HG02759 (cell line): ENCODE data around the gene BRDT.

Experiments
- ATAC-seq: cut with Tn5 transposase; IDR thresholded peaks from one replicate; pipeline ENCODE4 v1.9.1; 2021; ENCODE audit warnings: mild to moderate bottlenecking, moderate library complexity; ENCODE audit not compliant: unreplicated experiment

Gene BRDT

DNA sequence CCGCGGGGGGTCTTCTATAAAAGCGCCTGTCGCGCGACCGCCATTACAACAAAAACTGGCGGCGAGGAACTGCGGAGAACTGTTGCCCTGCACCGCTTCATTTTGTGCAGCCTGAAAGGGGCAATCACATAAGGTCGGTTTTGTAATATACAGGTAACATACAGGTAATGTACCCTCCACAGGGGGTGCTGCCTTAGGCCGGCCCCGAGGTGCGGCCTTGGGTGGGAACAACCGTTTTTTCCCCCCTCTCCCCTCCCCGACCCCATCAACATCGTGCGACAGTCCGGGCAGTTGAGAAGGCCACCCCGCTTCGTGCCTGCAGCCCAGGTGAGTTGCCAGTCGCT, at the start of gene BRDT:
TSS of gene BRDT (plus strand) at position 46 of the 344 bp plus-strand sequence. CDS start 13,354 bp downstream, outside the sequence.
- no peak for ATAC-seq

DNA sequence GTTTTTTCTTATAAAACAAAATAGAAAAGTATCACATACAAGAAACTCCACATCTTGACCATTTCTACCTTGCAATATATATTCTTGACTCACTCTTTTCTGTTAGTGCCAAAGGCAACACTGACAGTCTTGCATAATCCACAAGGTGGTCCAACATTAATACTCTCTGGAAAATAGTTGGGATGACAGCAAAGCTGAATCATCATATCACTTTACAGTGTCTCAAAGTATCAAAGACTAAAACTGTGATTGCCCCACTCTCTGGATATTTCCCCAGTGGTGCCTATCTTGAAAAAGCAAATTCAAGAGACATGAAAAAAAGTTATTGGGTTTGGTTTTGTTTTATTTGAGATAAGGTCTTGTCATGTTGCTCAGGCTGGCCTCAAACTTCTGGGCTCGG, 48.6 kb upstream of the BRDT start:
- no peak for ATAC-seq

DNA sequence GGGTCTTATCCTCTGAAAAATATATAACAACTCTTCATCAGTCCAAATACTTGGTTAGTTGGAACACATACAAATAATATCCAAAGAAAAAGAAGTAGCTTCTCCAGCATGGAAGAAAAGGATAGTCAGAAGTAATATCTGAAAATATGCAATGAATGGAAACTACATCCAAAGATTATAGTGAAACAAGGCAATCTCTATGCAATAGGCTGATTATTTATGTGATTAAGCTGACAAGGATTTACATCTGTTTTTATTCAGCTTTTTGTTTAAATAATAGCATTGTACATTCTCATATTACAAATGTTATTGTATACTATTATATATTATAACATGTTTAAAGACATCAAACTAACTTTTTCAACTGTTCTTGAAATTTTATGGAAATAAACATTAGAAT, 48.0 kb upstream of the BRDT start:
- ATAC-seq, result no peak

DNA sequence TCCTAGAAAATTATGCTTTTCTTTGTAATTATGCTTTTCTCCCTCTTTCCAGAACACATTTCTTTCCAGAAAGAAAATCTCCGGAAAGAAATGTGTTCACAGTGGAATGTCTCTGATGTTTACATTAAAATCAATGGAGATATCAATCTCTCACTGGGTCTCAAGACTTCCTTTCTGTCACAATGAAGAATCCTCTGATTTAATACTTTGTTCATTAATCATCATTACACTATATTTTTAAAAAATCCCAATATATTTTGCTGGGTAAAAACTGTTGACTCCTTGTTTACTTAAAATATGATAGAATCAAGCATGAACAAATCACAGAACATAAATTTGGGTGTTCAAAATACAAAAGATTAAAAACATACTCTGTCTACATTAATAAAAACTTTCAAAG, 36.9 kb upstream of the BRDT start:
- no peak for ATAC-seq

DNA sequence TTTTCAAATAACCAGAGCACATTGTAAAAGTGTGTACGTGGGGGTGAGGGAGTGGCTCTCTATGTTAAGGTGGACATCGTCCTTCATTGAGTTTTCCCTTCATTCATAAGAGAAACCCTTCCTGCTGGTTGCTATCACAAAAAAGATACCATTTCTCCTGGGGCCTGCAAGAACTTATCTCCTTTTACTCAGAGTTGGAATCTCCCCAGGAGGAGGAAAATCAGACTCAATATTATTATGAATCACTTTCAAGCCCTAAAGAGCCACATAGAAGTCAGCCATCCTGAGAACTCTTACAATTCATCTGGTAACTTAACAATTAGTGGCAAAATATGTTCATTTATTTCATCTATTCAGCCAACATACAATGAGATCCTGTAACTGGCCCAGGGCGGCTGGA, 36.2 kb upstream of the BRDT start:
- no peak for ATAC-seq

DNA sequence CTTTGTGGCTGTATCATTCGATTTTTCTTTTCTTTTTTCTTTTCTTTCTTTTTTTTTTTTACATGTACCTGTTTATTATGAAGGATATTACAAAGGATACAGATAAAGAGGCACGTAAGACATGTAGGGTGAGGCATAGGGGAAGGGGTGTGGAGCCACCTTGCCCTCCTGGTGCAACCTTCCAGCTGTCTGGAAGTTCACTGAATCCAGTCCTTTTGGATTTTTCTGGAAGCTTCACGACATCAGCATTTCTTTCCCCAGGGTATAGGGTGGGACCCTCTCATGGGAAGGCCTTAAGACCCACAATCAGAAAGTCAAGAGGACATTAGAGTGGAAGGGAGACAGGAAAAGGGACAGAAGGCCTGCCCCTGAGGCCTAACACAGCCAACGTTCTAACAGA, 33.2 kb upstream of the BRDT start:
- ATAC-seq, result no peak

DNA sequence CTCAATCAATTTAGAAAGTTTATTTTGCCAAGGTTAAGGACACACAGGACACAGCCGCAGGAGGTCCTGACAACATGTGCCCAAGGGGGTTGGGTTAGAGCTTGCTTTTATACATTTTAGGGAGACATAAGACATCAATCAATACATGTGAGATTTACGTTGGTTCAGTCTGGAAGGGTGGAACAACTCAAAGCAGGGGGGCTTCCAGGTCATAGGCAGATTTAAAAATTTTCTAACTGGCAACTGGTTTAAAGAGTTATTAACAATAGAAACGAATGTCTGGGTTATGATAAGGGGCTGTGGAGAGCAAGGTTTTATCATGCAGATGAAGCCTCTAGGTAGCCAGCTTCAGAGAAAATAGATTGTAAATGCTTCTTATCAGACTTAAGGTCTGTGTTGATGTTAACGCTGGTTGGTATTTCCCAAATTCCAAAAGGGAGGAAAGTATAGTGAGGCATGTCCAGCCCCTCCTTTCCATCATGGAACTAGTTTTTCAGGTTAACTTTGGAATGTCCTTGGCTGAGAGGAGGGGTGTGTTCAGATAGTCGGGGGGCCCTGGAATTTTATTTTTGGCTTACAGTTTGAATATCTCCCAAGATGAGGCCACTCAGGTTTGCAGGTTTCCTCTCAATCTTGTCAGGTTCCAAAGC, 32.3 kb upstream of the BRDT start:
- ATAC-seq, result no peak

DNA sequence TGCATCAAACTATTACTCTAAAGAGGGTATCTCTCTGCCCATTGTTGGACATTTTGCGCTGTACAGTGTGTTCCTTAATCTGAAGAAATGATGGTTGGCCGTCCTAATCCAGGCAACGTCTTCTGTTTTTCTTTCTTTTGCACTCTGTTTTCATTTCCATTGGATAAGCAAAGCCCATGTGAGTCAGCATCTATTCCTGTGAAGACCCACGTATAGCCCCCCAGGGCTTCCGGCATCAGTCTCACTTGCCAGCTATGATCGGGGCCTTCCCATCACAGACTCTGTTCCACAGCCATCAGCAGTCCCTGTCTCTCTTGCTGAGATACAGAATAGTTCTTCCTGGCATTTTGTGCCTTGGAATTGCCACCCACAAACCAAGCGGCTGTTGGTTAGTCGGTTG, 29.2 kb upstream of the BRDT start:
- ATAC-seq, result no peak

DNA sequence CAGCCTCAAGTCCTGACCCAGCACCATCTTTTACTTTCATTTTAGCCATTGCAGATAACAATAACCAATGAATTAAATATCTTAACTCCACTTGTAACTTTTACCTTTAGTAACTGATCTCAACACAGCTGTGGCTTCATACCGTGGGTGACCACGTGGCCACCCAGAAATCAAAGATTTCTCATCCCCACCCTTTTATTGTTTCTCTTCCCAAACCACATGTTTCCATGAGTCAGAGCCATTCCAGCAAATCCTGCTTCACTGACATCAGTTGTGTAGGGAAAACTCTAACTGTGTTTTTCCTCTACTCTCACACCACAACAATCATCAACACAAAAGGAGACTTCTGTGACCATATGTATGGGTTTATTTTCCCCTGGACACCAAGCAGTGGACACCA, 25.1 kb upstream of the BRDT start:
- no peak for ATAC-seq

DNA sequence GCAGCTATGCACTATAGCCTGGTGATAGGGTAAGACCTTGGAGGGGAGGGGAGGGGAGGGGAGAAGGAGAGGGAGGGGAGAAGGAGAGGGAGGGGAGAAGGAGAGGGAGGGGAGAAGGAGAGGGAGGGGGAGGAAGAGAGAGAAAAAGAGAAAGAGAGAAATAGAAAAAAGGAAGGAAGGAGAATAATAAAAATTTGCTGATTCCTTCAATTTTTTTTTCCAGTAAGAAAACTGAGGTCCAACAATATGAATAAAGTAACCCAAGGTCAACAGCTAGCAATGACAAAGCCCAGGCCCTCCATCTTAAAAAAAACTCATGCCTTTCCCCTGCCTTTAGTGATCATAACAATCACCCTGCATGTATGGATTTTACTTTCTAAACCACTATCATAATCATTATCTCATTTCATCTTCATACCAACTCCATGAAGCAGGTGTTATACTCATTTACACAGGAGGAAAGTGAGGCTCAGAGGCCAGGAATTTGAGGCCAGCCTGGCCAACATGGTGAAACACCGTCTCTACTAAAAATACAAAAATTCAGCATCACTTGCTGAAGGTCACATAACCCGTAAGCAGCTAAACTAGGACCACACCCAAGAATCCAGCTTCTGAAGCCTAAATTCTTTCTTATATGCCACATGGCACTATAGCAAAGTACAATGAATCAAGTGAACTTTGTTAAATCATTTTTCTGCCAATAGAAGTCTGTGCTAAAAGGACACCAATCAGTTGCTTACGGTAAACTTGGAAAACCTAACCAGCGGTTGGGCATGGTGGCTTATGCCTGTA, 23.4 kb upstream of the BRDT start:
- ATAC-seq, result no peak

DNA sequence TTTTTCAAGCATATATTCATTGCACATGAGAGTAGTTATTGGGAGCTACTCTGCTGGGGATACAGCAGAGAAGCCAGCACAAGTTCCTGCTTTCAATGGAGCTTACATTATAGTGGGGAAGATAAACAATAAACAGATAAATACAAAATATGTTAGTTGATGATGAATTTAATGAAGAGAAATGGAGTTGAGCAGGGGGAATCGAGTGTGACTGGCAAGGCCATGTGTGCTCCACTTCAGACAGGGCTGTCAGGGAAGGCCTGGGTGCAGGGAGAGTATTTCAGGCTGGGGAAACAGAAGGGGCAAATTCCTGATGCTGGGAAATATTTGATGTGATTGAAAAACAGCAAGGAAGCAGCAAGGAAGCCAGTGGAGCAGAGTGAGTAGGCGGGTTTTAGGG, 21.2 kb upstream of the BRDT start:
- ATAC-seq, result no peak

DNA sequence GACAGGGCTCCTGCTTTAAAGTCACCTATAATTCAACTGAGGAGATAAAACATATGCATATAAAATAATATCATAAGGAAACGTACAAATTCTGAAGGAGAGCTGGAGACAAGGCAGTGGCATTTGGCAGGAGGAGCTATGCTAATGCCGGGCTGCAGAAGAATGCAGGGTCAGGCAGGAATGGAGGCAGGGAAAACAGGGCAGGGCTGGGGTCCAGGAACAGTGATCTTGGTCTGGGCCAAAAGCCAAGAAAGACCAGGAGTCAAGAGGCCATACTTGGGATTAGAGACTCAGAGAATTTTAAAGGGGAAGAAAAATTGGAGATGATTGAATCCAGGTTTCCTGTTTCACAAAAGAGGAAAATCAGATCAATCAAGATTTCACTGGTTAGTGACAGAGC, 20.0 kb upstream of the BRDT start:
- ATAC-seq, result no peak

DNA sequence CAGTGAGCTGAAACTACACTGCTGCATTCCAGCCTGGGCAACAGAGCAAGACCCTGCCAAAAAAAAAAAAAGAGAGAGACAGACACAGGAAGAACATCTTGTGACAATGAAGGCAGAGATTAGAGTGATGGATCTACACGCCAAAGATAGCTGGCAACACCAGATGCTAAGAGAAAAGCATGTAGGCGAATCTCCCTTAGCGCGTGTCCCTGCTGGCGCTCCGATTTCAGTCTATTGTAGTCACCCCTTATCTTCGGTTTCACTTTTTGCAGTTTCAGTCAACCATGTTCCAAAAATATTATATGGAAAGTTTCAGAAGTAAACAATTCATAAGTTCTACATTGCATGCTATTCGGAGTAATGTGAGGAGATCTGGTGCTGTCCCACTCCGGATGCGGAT, 11.6 kb upstream of the BRDT start:
- no peak for ATAC-seq

DNA sequence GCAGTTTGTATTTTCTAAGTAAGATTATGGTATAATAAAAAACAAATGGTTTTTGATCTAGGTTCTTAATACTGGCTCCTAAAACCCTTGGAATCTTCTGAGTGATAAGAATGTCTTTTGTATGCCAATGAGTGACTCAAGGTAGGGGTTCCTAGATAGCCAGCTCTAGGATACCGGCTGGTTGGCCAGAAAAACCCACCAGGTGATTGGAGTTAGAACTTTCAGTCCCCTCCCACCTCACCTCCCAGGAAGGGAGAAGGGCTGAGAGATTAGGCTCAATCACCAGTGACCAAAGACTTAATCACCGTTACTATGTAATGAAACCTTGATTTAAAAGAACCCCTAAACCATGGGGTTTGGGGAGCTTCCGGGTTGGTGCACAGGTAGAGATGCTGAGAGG, 8.7 kb upstream of the BRDT start:
- ATAC-seq, result no peak

DNA sequence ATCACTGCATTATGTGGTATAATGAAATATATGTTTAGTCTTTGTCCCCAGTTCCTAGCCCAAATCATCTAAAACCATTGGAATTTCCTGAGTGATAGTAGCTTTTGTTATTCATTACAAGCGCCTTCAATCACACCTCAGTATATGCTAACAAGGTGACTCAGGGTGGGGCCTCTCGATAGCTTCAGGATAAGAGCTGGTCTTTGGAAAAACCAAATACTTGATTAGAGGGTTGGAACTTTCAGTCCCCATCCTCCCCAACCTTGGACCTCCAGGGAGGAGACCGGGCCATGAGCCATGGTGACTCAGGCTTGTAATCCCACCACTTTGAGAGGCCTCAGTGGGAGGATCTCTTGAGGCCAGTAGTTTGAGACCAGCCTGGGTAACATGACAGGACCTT, 5.1 kb upstream of the BRDT start:
- ATAC-seq, result no peak

DNA sequence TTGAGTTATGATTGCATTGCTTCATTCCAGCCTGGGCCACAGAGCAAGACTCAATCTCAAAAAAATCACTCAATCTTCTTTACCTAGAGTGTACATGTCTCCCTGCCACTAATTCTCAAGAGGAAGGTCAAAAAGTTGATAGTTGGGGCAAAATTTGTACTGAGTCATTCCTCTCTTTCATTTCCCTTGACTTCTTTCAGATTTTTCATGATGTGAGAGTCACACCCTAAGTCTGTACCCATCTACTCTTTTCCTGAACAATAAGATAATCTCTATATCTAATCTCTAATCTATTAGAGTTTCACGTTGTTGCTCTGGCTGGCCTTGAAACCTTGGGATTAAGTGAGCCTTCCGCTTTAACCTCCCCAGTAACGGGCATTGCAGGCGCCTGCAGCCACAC, 1.1 kb upstream of the BRDT start:
- no peak for ATAC-seq

DNA sequence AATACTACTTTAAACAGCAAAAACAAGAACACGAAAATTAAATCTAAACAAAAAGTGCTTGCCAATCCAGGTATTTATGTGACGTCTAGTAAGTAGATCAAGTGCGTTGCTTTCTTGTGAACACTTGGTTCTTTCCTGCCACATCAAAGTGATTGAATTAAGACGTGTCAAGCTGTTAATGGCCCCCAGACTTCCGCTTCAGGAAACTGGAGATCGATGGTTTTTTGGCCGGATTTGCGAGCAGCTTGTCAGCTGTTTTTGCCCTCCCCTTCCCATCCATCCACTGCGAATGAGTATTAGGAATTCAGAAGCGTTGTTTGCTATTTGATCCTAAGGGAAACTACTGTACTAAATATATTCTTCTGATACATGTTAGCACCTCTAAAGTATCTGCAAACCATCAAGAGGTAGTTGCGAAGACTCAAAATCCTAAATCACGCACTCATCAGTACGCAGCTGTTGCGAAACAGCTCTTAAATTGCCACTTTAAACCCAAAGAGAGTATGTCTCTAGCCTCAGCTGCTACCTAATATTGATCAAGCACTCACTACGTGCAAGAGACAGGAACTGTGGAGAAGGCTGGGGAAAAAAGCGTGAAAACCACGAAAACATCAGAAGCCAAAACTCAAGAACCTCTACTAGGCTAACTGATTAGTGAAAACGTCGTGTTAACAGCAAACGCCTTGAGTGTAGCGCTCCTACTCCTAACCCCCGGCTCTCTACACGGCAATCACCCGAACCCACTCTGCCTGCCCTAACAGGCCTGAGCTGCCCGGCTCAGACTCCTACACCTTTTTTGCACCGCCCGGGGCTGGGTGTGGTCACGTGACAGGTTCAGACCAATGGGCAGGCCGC, 473 bp upstream of the BRDT start:
- no peak for ATAC-seq

DNA sequence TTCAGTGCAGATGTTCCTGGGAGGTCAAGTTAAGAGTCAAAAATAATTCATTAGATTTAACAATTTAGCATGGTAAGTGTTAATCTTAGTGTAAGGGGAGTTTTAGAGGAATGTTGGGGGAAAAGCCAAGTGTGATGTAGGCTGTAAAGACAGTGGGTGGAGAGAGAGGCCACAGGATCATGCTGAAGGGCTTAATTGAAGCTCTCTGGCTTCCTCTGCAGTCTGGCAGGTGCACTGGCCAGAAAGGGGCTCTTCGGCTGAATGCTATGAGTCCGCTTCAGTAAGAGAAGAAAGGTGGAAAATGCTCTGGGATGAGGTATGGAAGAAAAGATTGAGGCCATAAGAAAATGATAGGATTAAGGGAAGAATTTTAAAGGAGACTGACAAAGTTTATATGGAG, 3.0 kb downstream of the BRDT start:
- no peak for ATAC-seq

DNA sequence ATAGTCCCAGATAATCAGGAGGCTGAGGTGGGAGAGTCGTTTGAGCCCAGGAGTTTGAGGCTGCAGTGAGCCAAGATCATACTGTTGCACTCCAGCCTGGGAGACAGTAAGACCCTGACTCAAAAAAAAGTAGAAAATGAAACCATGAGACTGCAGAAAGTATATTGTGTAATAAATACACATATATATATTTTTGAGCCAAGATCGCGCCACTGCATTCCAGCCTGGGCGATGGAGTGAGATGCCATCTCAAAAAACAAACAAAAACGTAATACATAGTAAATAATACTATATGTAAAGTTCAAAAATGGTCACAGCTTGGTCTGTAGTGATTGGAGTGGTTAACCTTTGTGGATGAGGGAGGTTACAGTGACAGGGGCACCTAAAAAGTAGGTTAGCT, 9.7 kb downstream of the BRDT start:
- ATAC-seq, result no peak

DNA sequence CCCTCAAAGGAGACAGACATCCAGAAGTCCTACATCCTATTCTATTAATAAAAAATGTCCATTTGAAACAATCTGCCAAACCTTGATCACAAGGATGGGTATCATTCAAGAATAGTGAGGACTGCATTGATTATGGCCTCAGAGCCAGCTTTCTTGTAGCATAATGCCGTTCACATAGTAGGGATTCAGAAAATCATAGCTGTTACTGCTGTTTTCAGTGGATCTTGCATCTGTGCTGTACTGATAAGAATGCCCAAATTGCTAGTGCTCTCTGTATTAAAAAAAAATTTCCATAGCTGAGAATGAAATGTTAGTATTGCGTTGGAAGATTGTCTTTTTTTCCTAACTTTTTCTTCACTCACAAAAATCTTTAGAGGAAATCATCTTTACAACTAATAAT, 19.1 kb downstream of the BRDT start:
- no peak for ATAC-seq

DNA sequence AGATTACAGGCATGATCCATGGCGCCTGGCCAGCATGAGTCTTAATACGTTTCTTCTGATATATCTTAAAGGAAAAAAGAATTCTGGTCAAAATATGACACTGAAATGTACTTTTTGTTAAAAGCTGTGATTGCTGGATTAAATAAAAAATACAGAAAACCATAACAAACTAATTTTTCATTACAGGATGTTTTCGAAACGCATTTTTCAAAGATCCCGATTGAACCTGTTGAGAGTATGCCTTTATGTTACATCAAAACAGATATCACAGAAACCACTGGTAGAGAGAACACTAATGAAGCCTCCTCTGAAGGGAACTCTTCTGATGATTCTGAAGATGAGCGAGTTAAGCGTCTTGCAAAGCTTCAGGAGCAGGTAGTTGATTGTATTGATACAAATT, 30.2 kb downstream of the BRDT start:
- ATAC-seq, result no peak

DNA sequence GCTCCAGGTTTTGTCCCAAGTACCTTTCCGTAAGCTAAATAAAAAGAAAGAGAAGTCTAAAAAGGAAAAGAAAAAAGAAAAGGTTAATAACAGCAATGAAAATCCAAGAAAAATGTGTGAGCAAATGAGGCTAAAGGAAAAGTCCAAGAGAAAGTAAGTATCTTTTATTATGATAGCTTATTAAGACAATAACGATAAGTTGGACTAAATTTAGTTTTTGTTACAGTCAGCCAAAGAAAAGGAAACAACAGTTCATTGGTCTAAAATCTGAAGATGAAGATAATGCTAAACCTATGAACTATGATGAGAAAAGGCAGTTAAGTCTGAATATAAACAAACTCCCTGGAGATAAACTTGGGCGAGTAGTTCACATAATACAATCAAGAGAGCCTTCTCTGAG, 31.5 kb downstream of the BRDT start:
- no peak for ATAC-seq
